ENCODE results near the gene MTREX. TPM values are rescaled to one million over a fixed set of nuclear protein-coding genes. Genes with fewer than 3 reads are reported as not detected.

Gene MTREX
- total and polyA plus RNA-seq, 10 of the 15 experiments (the other 5 are each of a cell fraction or from before 2014, with no cell fraction given): 20.1 to 102 (median 49.0) TPM

DNA sequence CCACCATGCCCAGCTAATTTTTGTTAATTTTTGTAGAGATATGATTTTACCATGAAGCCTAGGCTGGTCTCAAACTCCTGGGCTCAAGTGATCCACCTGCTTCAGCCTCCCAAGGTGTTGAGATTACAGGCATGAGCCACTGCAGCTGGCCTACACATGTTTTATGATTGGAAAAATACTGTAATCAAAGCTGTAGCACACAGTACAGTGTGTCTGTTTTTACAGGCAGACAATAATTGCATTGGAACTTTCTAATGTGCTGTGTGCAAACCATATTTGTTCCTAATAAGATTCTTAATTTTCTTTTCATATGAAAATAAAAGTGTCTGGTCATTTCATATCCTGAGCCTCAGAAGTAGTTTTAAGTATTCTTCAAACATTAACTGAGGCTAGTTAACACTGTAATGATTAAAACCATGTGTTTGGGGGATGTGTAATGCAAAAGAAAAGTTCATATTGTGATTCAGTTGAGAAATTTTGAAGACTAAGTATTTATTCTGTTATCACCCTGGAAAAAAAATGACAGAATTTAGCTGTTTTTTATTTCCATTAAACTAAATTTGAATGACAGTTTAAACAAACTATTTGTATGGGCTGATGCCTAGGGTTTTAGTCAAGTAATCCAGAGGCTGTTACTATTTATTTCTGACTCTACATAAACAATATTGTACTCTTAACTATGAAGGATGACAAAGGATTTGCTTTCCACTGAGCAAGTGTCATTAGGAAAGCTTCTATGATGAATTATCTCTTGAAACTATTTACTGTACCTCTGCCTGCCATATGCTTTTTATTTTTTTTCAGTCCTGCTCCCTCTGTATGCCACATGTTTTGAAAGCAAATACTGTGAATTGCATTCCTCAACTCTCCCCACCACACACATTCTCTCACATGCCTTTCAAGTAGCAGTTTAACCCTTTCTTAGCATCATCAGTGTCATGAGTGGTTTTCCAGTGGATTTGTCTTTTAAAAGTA lies 111.5 kb downstream of the MTREX start:
- H3K9ac ChIP-seq (ENCODE audit: control insufficient read depth, insufficient read depth, low read length): no peak overlapping the region
- ATAC-seq: no peak
- peaks cover 9% of the 10 kb centered on the region; the same call in 1 of the 2 replicates for H3K4me1 ChIP-seq (ENCODE audit: control insufficient read depth, insufficient read depth, low read length)
- no peak overlapping the region for H3K4me2 ChIP-seq (ENCODE audit: control insufficient read depth, insufficient read depth)
- peaks cover 4 to 13% of the 10 kb centered on the region in 2 experiments for H3K36me3 ChIP-seq (ENCODE audit: control insufficient read depth in 2 of 2, insufficient read depth in 2 of 2, low read length in 1 of 2)
- ChIA-PET CTCF (interaction anchor here (1.1 to 1.7 kb wide), 4 partner anchors 8 to 272 kb away, joined by 3 to 4 read pairs (median 4); no protein-coding TSS in a partner anchor), POLR2A (no interaction called here), RAD21 (ENCODE audit: unreplicated experiment) (interaction anchor here (1.1 kb wide), 1 partner anchor 21 kb away, joined by 3 read pairs; no protein-coding TSS in a partner anchor), SMC1A (ENCODE audit: uncharacterized antibody, unreplicated experiment) (interaction anchor here (1.1 to 1.6 kb wide), 4 partner anchors 10 to 247 kb away, joined by 3 to 6 read pairs (median 4); no protein-coding TSS in a partner anchor)
- FAIRE-seq: no peak
- no peaks in the 10 kb centered on the region for H3K79me2 ChIP-seq (ENCODE audit: control insufficient read depth, insufficient read depth, low read length)
- no peak overlapping the region for H3K4me3 ChIP-seq
- intact Hi-C loops (cut with micrococcal nuclease; ENCODE audit: unreplicated experiment) (no loop called here), in situ Hi-C loops (cut with MboI) (no loop called here)
- no peaks in the 10 kb centered on the region for H4K20me1 ChIP-seq (ENCODE audit: control insufficient read depth, insufficient read depth)
- H3K9me3 ChIP-seq (replicated peaks; ENCODE audit: control insufficient read depth, insufficient read depth, low read length): no peaks in the 10 kb centered on the region
- no peak for DNase-seq (ENCODE audit: low read depth, low spot score)
- no peaks in the 10 kb centered on the region for H3K27me3 ChIP-seq (replicated peaks in 1 of 2; ENCODE audit: control insufficient read depth in 2 of 2, insufficient read depth in 2 of 2, low read length in 1 of 2)
- BruUV-seq (replicated peaks): no TSS peak
- H3K27ac ChIP-seq (ENCODE audit: control insufficient read depth, insufficient read depth): no peak overlapping the region
- H2AFZ ChIP-seq (ENCODE audit: control insufficient read depth, low read depth, low read length): no peak overlapping the region
- TF ChIP-seq, protein P1, sequence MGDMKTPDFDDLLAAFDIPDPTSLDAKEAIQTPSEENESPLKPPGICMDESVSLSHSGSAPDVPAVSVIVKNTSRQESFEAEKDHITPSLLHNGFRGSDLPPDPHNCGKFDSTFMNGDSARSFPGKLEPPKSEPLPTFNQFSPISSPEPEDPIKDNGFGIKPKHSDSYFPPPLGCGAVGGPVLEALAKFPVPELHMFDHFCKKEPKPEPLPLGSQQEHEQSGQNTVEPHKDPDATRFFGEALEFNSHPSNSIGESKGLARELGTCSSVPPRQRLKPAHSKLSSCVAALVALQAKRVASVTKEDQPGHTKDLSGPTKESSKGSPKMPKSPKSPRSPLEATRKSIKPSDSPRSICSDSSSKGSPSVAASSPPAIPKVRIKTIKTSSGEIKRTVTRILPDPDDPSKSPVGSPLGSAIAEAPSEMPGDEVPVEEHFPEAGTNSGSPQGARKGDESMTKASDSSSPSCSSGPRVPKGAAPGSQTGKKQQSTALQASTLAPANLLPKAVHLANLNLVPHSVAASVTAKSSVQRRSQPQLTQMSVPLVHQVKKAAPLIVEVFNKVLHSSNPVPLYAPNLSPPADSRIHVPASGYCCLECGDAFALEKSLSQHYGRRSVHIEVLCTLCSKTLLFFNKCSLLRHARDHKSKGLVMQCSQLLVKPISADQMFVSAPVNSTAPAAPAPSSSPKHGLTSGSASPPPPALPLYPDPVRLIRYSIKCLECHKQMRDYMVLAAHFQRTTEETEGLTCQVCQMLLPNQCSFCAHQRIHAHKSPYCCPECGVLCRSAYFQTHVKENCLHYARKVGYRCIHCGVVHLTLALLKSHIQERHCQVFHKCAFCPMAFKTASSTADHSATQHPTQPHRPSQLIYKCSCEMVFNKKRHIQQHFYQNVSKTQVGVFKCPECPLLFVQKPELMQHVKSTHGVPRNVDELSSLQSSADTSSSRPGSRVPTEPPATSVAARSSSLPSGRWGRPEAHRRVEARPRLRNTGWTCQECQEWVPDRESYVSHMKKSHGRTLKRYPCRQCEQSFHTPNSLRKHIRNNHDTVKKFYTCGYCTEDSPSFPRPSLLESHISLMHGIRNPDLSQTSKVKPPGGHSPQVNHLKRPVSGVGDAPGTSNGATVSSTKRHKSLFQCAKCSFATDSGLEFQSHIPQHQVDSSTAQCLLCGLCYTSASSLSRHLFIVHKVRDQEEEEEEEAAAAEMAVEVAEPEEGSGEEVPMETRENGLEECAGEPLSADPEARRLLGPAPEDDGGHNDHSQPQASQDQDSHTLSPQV (IDR thresholded peaks at IDR 0.05): no peak
- TF ChIP-seq ATF7 (IDR thresholded peaks at IDR 0.05; ENCODE audit: low read depth) (no peak), IRF5 (IDR thresholded peaks at IDR 0.05; ENCODE audit: borderline replicate concordance) (no peak), ZNF687 (IDR thresholded peaks at IDR 0.05) (no peak), ZSCAN29 (IDR thresholded peaks at IDR 0.05) (no peak), CHD1 (IDR thresholded peaks at IDR 0.05; ENCODE audit: low read depth, low read length) (no peak), RELA (IDR thresholded peaks at IDR 0.05; ENCODE audit: borderline replicate concordance, partially characterized antibody) (no peak), MEF2B (IDR thresholded peaks at IDR 0.05; ENCODE audit: partially characterized antibody, poor library complexity, severe bottlenecking) (no peak), NKRF (conservative IDR thresholded peaks at IDR 0.05) (no peak), SPI1 (IDR thresholded peaks at IDR 0.05; ENCODE audit: borderline replicate concordance, insufficient read depth, low read depth, low read length) (no peak)
